GM13976 (cell line): ENCODE measurements around the gene BCAS3.

ENCODE experiments used
- DNase-seq: peaks from one replicate; pipeline ENCODE4 v3.0.0; 2012; ENCODE audit warnings: low spot score
- CTCF ChIP-seq: IDR thresholded peaks from 2 replicates; pipeline ENCODE4 v1.5.1; 2012; ENCODE audit warnings: borderline replicate concordance, mild to moderate bottlenecking; ENCODE audit not compliant: insufficient read depth; ENCODE audit errors: extremely low read depth, missing control alignments, control extremely low read depth
- in situ Hi-C: fragments of 300-500 bp; cut with MboI; formaldehyde crosslinking; loops from one replicate; pipeline ENCODE4 v1.12.0; 2022; ENCODE audit warnings: low sequenced_read_pairs, mixed read lengths, inconsistent platforms; ENCODE audit not compliant: unreplicated experiment

BCAS3 gene

GRCh38 chr17:61345061-61345460 is 667.4 kb downstream of the BCAS3 start:
- no peak for DNase-seq
- no peak for TF ChIP-seq CTCF
- in situ Hi-C loops: no loop called here

- TF ChIP-seq CTCF: no peak
- in situ Hi-C loops: no loop called here
- DNase-seq: no peak
Observed at GRCh38 chr17:61345825-61346666, 668.4 kb downstream of the BCAS3 start.

- no peak for DNase-seq
- in situ Hi-C loops: no loop called here
Observed at GRCh38 chr17:61349350-61349749, 671.7 kb downstream of the BCAS3 start.

GRCh38 chr17:61351745-61352407 is 674.2 kb downstream of the BCAS3 start:
- no peak for DNase-seq
- in situ Hi-C loops: loop anchor here (25.0 kb wide), 1 partner anchor 340 kb away; no protein-coding TSS in a partner anchor
- TF ChIP-seq CTCF: no peak

More at GRCh38 chr17:61349350-61349749, 671.7 kb downstream of the BCAS3 start:
- no peak for TF ChIP-seq CTCF

- in situ Hi-C loops: loop anchor here (25.0 kb wide), 1 partner anchor 340 kb away; no protein-coding TSS in a partner anchor
- TF ChIP-seq CTCF: no peak
Observed at GRCh38 chr17:61352408-61352770, 674.7 kb downstream of the BCAS3 start.

GRCh38 chr17:61352781-61353491 is 675.3 kb downstream of the BCAS3 start:
- in situ Hi-C loops: loop anchor here (25.0 kb wide), 1 partner anchor 341 kb away; no protein-coding TSS in a partner anchor
- TF ChIP-seq CTCF: no peak
- no peak for DNase-seq

More at GRCh38 chr17:61352408-61352770, 674.7 kb downstream of the BCAS3 start:
- DNase-seq: no peak
